Measurements from ENCODE around the gene TMEM169. TPM values are rescaled to one million over a fixed set of nuclear protein-coding genes. Genes with fewer than 3 reads are reported as not detected.

Gene TMEM169
- total RNA-seq, 1 experiment from 2014 or later: 0.74 TPM

- CTCF ChIA-PET: no interaction called here
- DNase-seq (ENCODE audit: low read depth, low spot score) (no peak), ATAC-seq (no peak)
- no TSS peak for BruUV-seq (replicated peaks)
- H3K9me3 ChIP-seq (ENCODE audit: control insufficient read depth, insufficient read depth, low read depth, low read length): no peaks in the 10 kb centered on the region
- no peak overlapping the region for H3K4me3 ChIP-seq (ENCODE audit: low read depth in 2 of 2, low read length in 2 of 2)
- intact Hi-C loops (cut with micrococcal nuclease; ENCODE audit: unreplicated experiment) (no loop called here), in situ Hi-C loops (cut with HindIII; ENCODE audit: low pct_unique_long_range_greater_than_20kb, low sequenced_read_pairs) (no loop called here)
- POLR2A ChIA-PET: no interaction called here
- no peak overlapping the region for H3K27ac ChIP-seq (ENCODE audit: low read length)
- H3K36me3 ChIP-seq (ENCODE audit: control insufficient read depth, insufficient read depth, low read length): peaks cover 90% of the 10 kb centered on the region
- no peaks in the 10 kb centered on the region; the same call in 1 of the 2 replicates for H3K4me1 ChIP-seq (ENCODE audit: control insufficient read depth, insufficient read depth, low read length)
- H3K27me3 ChIP-seq (ENCODE audit: control insufficient read depth, insufficient read depth, low read length): no peaks in the 10 kb centered on the region
- TF ChIP-seq REST (IDR thresholded peaks at IDR 0.05; ENCODE audit: insufficient read depth in 1 of 2, low read depth in 2 of 2, low read length in 1 of 2) (no peak), CTCF (IDR thresholded peaks at IDR 0.05) (peak; percentile 15; the same call in 1 of the 2 replicates)
These were observed 48.7 kb downstream of the TMEM169 start for GRCh38 chr2:216130346-216130971.

GRCh38 chr2:216131175-216131926 lies 49.6 kb downstream of the TMEM169 start:
- H3K36me3 ChIP-seq (ENCODE audit: control insufficient read depth, insufficient read depth, low read length): peaks cover 82% of the 10 kb centered on the region
- no peaks in the 10 kb centered on the region for H3K9me3 ChIP-seq (ENCODE audit: control insufficient read depth, insufficient read depth, low read depth, low read length)
- intact Hi-C loops (cut with micrococcal nuclease; ENCODE audit: unreplicated experiment): no loop called here
- TF ChIP-seq REST (IDR thresholded peaks at IDR 0.05; ENCODE audit: insufficient read depth in 1 of 2, low read depth in 2 of 2, low read length in 1 of 2): no peak
- no peak for TF ChIP-seq CTCF (IDR thresholded peaks at IDR 0.05)
- TF ChIP-seq TCF7L2 (IDR thresholded peaks at IDR 0.05; ENCODE audit: low read depth, low read length): no peak
- TF ChIP-seq SIN3A (IDR thresholded peaks at IDR 0.05; ENCODE audit: borderline replicate concordance, insufficient read depth, low read depth, low read length): no peak
- TF ChIP-seq POLR2AphosphoS5 (IDR thresholded peaks at IDR 0.05; ENCODE audit: low read depth, low read length): no peak
- H3K4me1 ChIP-seq (ENCODE audit: control insufficient read depth, insufficient read depth, low read length): no peaks in the 10 kb centered on the region; the same call in 1 of the 2 replicates
- H3K4me3 ChIP-seq (ENCODE audit: low read depth in 2 of 2, low read length in 2 of 2): no peak overlapping the region
- ATAC-seq (no peak), DNase-seq (ENCODE audit: low read depth, low spot score) (no peak)
- ChIA-PET CTCF (no interaction called here), POLR2A (no interaction called here)
- H3K27me3 ChIP-seq (ENCODE audit: control insufficient read depth, insufficient read depth, low read length): no peaks in the 10 kb centered on the region
- BruUV-seq (replicated peaks): TSS peak; percentile 0
- in situ Hi-C loops (cut with HindIII; ENCODE audit: low pct_unique_long_range_greater_than_20kb, low sequenced_read_pairs): no loop called here
- no peak overlapping the region for H3K27ac ChIP-seq (ENCODE audit: low read length)

Data from Panc1 (cell line).